H1 (cell line): ENCODE results near the gene CS.

Experiments
- CEBPB ChIP-seq: IDR thresholded peaks from 2 replicates; pipeline ENCODE4 v1.6.1; 2012; ENCODE audit warnings: low read depth, low read length
- EZH2 ChIP-seq: fragments of 200-600 bp; sonication (generic); IDR thresholded peaks from 2 replicates; pipeline ENCODE4 v1.7.1; 2012; ENCODE audit warnings: low read depth, mild to moderate bottlenecking, moderate library complexity, low read length, inconsistent platforms; ENCODE audit not compliant: severe bottlenecking
- HDAC6 ChIP-seq: IDR thresholded peaks from one replicate; pipeline ENCODE4 v1.7.1; 2012; ENCODE audit warnings: low read depth, mild to moderate bottlenecking, inconsistent platforms, low read length, moderate library complexity
- NRF1 ChIP-seq: IDR thresholded peaks from 2 replicates; pipeline ENCODE4 v1.6.1; 2011; ENCODE audit warnings: mild to moderate bottlenecking, low read depth, low read length, improper control_type of control experiment
- POLR2A ChIP-seq, 2 experiments: IDR thresholded peaks; 1 replicate in 1 of 2; 2 replicates in 1 of 2; pipeline ENCODE4 v1.6.1; 2011; ENCODE audit warnings: low read depth in 2 of 2, low read length in 2 of 2, mild to moderate bottlenecking in 2 of 2; ENCODE audit errors: control extremely low read depth in 1 of 2
- SIN3A ChIP-seq, 2 experiments: IDR thresholded peaks in 1 of 2; conservative IDR thresholded peaks in 1 of 2; 2 replicates each; pipeline ENCODE4 v1.6.1; 2011 to 2012; ENCODE audit warnings: low read length in 2 of 2, improper control_type of control experiment in 1 of 2, low read depth in 1 of 2, mild to moderate bottlenecking in 1 of 2
- SRF ChIP-seq: IDR thresholded peaks from 2 replicates; pipeline ENCODE4 v1.6.1; 2011; ENCODE audit warnings: mild to moderate bottlenecking, low read depth, low read length, moderate library complexity
- TF ChIP-seq, protein P1 (sequence below), 3 experiments: IDR thresholded peaks; 1 replicate in 2 of 3; 2 replicates in 1 of 3; pipeline versions ENCODE4 v1.5.1 to v1.6.1; 2011; ENCODE audit warnings: low read length in 3 of 3, mild to moderate bottlenecking in 3 of 3, inconsistent platforms in 2 of 3, low read depth in 1 of 3, moderate library complexity in 1 of 3; ENCODE audit not compliant: insufficient read depth in 1 of 3; ENCODE audit errors: control extremely low read depth in 1 of 3

DNA sequence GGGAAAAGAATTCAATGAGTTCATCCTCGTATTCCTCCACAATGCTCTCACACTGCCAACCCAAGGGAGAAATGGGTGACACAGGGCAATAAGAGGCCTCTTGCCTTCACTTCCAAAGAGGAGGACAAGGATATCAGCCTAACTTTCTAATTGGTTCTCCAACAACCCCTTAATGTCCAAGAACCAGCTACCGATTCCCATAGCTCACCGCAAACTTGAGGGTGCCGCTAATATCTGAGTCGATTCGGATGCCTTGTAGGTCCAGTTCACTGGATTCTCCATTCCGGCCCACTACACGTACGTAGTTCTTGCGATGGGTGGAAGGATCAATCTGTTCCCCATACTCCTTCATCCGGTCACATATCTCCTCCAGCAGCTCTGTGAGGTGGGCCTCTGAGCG lies 10.9 kb upstream of the CS start:
- TF ChIP-seq NRF1 (no peak), SIN3A (conservative IDR thresholded peaks at IDR 0.05 in 1 of 2, IDR thresholded peaks at IDR 0.05 in 1 of 2; ENCODE audit: low read depth in 1 of 2, low read length in 2 of 2) (no peak), EZH2 (no peak), POLR2A (IDR thresholded peaks at IDR 0.05; ENCODE audit: control extremely low read depth in 1 of 2, low read depth in 2 of 2, low read length in 2 of 2) (no peak), HDAC6 (no peak), CEBPB (no peak), SRF (no peak)
- TF ChIP-seq, protein P1, sequence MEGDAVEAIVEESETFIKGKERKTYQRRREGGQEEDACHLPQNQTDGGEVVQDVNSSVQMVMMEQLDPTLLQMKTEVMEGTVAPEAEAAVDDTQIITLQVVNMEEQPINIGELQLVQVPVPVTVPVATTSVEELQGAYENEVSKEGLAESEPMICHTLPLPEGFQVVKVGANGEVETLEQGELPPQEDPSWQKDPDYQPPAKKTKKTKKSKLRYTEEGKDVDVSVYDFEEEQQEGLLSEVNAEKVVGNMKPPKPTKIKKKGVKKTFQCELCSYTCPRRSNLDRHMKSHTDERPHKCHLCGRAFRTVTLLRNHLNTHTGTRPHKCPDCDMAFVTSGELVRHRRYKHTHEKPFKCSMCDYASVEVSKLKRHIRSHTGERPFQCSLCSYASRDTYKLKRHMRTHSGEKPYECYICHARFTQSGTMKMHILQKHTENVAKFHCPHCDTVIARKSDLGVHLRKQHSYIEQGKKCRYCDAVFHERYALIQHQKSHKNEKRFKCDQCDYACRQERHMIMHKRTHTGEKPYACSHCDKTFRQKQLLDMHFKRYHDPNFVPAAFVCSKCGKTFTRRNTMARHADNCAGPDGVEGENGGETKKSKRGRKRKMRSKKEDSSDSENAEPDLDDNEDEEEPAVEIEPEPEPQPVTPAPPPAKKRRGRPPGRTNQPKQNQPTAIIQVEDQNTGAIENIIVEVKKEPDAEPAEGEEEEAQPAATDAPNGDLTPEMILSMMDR (IDR thresholded peaks at IDR 0.05; ENCODE audit: control extremely low read depth in 1 of 3, insufficient read depth in 1 of 3, low read depth in 1 of 3, low read length in 3 of 3): no peak
